Daoy (cell line): ENCODE data around the gene MROH2A. TPM values are rescaled to one million over a fixed set of nuclear protein-coding genes. Genes with fewer than 3 reads are reported as not detected.

Experiments
- DNase-seq: peaks from one replicate; pipeline ENCODE4 v3.0.0-alpha.2; 2015; ENCODE audit warnings: low read depth
- total RNA-seq: library from RNA; depleted of rRNA; stranded (reverse); fragments of >200 nt; shearing (Covaris generic); gene quantifications from 2 replicates; pipeline ENCODE4 v1.2.3, GENCODE V29; 2014

Gene MROH2A
- total RNA-seq, 1 experiment from 2014 or later: 0.80 TPM

- DNase-seq: no peak
These were observed 42.0 kb downstream of the MROH2A start for GRCh38 chr2:233819884-233820773.

GRCh38 chr2:233820774-233821105, 42.6 kb downstream of the MROH2A start:
- no peak for DNase-seq

- DNase-seq: no peak
These were observed 43.1 kb downstream of the MROH2A start for GRCh38 chr2:233821196-233821595.

- no peak for DNase-seq
These were observed 43.6 kb downstream of the MROH2A start for GRCh38 chr2:233821709-233822100.

GRCh38 chr2:233822101-233822771, 44.1 kb downstream of the MROH2A start:
- no peak for DNase-seq

- no peak for DNase-seq
These were observed 44.9 kb downstream of the MROH2A start for GRCh38 chr2:233822781-233823730.

GRCh38 chr2:233823731-233824121, 45.6 kb downstream of the MROH2A start:
- no peak for DNase-seq

GRCh38 chr2:233824373-233824772, 46.2 kb downstream of the MROH2A start:
- no peak for DNase-seq

- DNase-seq: no peak
These were observed 50.5 kb downstream of the MROH2A start for GRCh38 chr2:233828546-233829192.

- DNase-seq: no peak
These were observed 51.3 kb downstream of the MROH2A start for GRCh38 chr2:233829193-233830110.

- no peak for DNase-seq
These were observed 52.1 kb downstream of the MROH2A start for GRCh38 chr2:233830111-233830802.

- no peak for DNase-seq
These were observed 53.0 kb downstream of the MROH2A start for GRCh38 chr2:233831011-233831721.

GRCh38 chr2:233831861-233832260, 53.7 kb downstream of the MROH2A start:
- no peak for DNase-seq

- no peak for DNase-seq
These were observed 54.3 kb downstream of the MROH2A start for GRCh38 chr2:233832414-233832813.

GRCh38 chr2:233832869-233833311, 54.8 kb downstream of the MROH2A start:
- DNase-seq: peak; percentile 82

GRCh38 chr2:233833345-233833744, 55.2 kb downstream of the MROH2A start:
- peak; percentile 49 for DNase-seq

- no peak for DNase-seq
These were observed 57.4 kb downstream of the MROH2A start for GRCh38 chr2:233835230-233836186.

- DNase-seq: no peak
These were observed 58.2 kb downstream of the MROH2A start for GRCh38 chr2:233836359-233836758.
